Colonic mucosa (tissue), 4 donors: Measurements from ENCODE around the gene SH3BP1. TPM values are rescaled to one million over a fixed set of nuclear protein-coding genes. Genes with fewer than 3 reads are reported as not detected.
A peak's percentile ranks its signal among the peaks of the same experiment; 100 is the strongest.

Experiments
- DNase-seq: peaks from one replicate; pipeline ENCODE4 v3.0.0-alpha.2; 2020
- H3K27ac ChIP-seq: fragments of 200-600 bp; one replicate; pipeline ENCODE4 v1.8.0; 2021
- H3K27me3 ChIP-seq: fragments of 200-600 bp; one replicate; pipeline ENCODE4 v1.8.0; 2021
- H3K36me3 ChIP-seq: fragments of 200-600 bp; one replicate; pipeline ENCODE4 v1.8.0; 2021
- H3K4me1 ChIP-seq: fragments of 200-600 bp; one replicate; pipeline ENCODE4 v1.8.0; 2021; ENCODE audit warnings: mild to moderate bottlenecking
- H3K4me3 ChIP-seq: fragments of 200-600 bp; one replicate; pipeline ENCODE4 v1.8.0; 2021
- H3K9ac ChIP-seq, 2 donors: one replicate each; pipeline ENCODE4 v1.7.0; 2013; ENCODE audit warnings: control low read depth in 2 of 2, low read depth in 2 of 2, low read length in 2 of 2
- H3K9me3 ChIP-seq: fragments of 200-600 bp; one replicate; pipeline ENCODE4 v1.8.0; 2021
- intact Hi-C: fragments of 100-400 bp; cut with DNase I; formaldehyde crosslinking; loops from one replicate; pipeline ENCODE4 v1.14.1; 2022
- total RNA-seq, 2 donors: library from RNA; stranded (reverse); fragmentation: NEBNext Ultra II Directional in 1 of 2; extraction: Animal tissue kit (Norgen Biotek cat#: 25700) in 1 of 2; gene quantifications; one replicate each; pipeline ENCODE4 v1.2.1, GENCODE V29; 2021
- TF ChIP-seq, protein P1 (sequence below): fragments of 200-600 bp; IDR thresholded peaks from one replicate; pipeline ENCODE4 v1.8.0; 2022; ENCODE audit warnings: antibody characterized with exemption, mild to moderate bottlenecking
- donor health status: healthy.
- donor health status: DM: no; HTN: no; CAD: no.
- donor health status: DM: no; HTN: no; CAD: no.

The SH3BP1 gene
- total RNA-seq, 2 donors from 2014 or later, result 91.8 to 125 TPM

DNA sequence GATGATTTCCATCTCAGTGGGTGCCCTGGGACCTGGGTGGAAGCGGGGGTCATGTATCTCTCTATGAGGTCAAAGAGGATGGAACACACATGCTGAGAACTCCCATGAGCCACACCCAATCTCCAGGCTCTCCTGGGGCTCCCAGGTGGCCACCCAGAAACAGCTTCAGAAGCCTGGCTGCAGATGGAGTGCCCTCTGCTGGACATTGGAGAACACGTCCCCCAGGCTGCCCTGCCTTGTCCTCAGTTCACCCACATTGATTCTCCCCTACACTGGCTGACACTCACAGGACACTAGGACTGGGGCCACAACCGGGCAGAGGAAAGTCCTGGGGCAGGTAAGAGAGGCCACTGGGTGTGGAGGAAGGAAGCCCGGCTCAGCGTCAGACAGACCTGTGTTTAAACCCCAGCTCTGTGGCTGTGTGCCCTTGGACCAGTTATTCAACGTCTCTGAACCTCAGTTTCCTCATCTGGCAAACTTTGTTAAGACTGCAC, 42.1 kb downstream of the SH3BP1 start:
- Histone ChIP-seq H3K27ac (no peak overlapping the region), H3K36me3 (no peaks in the 10 kb centered on the region), H3K4me1 (peaks cover 14% of the 10 kb centered on the region), H3K9me3 (no peaks in the 10 kb centered on the region), H3K27me3 (no peaks in the 10 kb centered on the region), H3K4me3 (no peak overlapping the region), H3K9ac (no peak overlapping the region)
- peak; percentile 84 for DNase-seq
- intact Hi-C loops, result loop anchor here (2.0 to 10.0 kb wide), 3 partner anchors 39 to 113 kb away; no protein-coding TSS in a partner anchor
- TF ChIP-seq, protein P1, sequence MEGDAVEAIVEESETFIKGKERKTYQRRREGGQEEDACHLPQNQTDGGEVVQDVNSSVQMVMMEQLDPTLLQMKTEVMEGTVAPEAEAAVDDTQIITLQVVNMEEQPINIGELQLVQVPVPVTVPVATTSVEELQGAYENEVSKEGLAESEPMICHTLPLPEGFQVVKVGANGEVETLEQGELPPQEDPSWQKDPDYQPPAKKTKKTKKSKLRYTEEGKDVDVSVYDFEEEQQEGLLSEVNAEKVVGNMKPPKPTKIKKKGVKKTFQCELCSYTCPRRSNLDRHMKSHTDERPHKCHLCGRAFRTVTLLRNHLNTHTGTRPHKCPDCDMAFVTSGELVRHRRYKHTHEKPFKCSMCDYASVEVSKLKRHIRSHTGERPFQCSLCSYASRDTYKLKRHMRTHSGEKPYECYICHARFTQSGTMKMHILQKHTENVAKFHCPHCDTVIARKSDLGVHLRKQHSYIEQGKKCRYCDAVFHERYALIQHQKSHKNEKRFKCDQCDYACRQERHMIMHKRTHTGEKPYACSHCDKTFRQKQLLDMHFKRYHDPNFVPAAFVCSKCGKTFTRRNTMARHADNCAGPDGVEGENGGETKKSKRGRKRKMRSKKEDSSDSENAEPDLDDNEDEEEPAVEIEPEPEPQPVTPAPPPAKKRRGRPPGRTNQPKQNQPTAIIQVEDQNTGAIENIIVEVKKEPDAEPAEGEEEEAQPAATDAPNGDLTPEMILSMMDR, result peak; percentile 82

DNA sequence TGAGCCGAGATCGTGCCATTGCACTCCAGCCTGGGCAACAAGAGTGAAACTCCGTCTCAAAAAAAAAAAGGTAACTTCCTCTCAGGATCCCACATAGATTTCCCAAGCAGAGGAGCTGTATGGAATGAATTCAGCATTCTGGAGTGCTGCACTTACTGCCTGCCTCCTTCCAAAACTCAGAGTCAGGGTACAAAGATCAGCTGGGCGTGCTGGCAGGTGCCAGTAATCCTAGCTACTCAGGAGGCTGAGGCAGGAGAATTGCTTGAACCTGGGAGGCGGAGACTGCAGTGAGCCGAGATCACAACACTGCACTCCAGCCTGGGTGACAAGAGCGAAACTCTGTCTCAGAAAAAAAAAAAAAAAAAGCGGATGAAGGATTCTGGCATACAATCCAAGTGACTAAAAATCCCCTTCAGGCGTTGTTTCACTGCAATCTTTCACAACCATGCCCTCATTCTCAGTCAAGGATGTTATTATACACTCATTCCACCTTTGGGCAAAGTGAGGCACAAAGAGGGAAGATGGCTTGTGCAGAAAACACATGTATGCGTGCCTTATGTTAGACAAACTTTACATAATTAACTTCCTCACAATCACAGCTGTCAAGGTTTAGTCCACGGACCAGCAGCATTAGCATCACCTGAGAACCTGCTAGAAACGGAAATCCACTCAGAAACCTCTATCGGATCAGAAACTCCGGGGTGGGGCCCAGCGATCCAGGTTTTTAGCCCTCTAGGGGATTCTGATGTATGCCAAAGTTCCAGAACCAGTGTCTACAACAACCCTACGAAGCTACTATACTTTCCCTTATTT, 45.5 kb downstream of the SH3BP1 start:
- Histone ChIP-seq H3K27ac (peak overlapping the region; percentile 77), H3K4me1 (peaks cover 29% of the 10 kb centered on the region), H3K36me3 (no peaks in the 10 kb centered on the region), H3K9ac (peak overlapping the region in 1 of 2 donors; percentile 99), H3K27me3 (no peaks in the 10 kb centered on the region), H3K4me3 (no peak overlapping the region), H3K9me3 (no peaks in the 10 kb centered on the region)
- DNase-seq, result peak; percentile 83
- TF ChIP-seq, protein P1, result no peak
- intact Hi-C loops, result loop anchor here (5.0 to 10.0 kb wide), 2 partner anchors 43 to 110 kb away; no protein-coding TSS in a partner anchor

DNA sequence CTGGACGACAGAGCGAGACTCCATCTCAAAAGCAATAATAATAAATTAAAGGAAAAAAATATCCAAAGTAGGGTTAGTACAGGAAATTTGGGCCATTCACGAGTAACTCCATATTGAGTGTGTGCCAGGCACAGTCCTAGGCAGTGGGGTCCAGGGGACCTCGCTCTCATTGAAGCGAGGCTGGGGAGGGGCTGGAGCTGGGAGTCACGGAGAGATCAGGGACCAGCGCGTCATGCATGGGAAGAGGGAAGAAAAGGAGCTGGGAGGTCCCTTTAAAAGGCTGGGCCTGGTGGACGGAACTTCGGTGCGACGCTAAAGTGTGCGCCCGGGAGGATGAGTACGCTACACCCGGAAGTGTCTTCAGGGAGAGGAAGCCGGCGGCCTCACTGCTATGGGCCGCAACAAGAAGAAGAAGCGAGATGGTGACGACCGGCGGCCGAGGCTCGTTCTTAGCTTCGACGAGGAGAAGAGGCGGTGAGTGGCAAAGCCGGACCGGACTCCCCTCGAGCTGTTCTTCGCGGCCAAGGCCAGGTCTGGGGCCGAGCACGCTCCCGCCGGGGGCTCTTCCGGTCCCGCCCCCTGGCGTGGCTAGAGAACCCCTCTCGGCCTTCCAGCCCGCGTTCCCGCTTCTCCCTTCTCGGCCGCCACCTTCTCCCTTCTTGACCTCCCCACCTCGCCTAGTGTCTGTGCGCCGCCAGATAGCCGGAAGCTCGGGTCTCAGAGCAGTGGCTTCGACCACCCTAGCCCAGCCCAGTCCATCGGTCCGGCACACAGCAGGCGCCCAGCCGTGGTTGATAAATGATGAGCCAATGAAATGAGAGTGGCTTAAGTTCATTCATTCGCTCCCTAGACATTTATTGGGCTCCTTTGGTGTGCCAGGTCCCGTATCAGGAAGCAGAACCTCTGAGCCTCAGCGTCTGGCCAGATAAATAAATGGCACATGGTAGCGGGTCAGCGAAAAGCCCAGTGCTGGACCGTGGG, 46.8 kb downstream of the SH3BP1 start, which contains the start of gene NOL12:
Gene NOL12 (plus strand): TSS at position 342 of the 981 bp plus-strand sequence. CDS start 50 bp downstream, at position 392.
- Histone ChIP-seq H3K36me3 (peaks cover 3% of the 10 kb centered on the region), H3K4me3 (peak within 1 kb of the TSS; percentile 74), H3K9me3 (no peaks in the 10 kb centered on the region), H3K9ac (peak within 1 kb of the TSS; percentile 86 to 99), H3K27me3 (no peaks in the 10 kb centered on the region), H3K27ac (peak within 1 kb of the TSS; percentile 77), H3K4me1 (peaks cover 29% of the 10 kb centered on the region)
- intact Hi-C loops, result loop anchor here (10.0 kb wide), 1 partner anchor 109 kb away; no protein-coding TSS in a partner anchor
- peak; percentile 87 for DNase-seq
- TF ChIP-seq, protein P1, result no peak

DNA sequence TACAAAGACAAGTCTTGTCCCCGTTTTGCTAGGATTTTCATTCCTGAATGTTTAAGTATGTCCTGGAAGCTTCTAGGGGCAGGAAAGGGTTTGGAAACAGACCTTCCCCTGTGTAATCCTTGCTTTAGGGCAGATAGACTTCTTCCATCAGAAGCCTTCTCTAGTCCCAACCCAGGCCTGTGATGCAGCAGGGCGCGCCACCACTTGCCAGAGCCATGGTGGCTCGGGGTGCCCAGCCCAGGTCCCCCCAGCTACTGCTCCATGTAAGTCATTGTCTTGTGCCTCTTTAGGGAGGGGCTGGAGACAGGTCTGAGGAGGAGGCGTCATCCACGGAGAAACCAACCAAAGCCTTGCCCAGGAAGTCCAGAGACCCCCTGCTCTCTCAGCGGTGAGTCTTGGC, 50.9 kb downstream of the SH3BP1 start:
- no peaks in the 10 kb centered on the region for H3K9me3 ChIP-seq
- intact Hi-C loops, result loop anchor here (5.0 kb wide), 1 partner anchor 42 kb away; no protein-coding TSS in a partner anchor
- no peak for DNase-seq
- no peaks in the 10 kb centered on the region for H3K27me3 ChIP-seq
- H3K36me3 ChIP-seq, result peaks cover 25% of the 10 kb centered on the region
- H3K27ac ChIP-seq, result no peak overlapping the region
- H3K4me3 ChIP-seq, result no peak overlapping the region
- peaks cover 21% of the 10 kb centered on the region for H3K4me1 ChIP-seq
- peak overlapping the region in 1 of 2 donors; percentile 19 for H3K9ac ChIP-seq
- TF ChIP-seq, protein P1, result no peak
